ENCODE data around the gene TMEM87B. TPM values are rescaled to one million over a fixed set of nuclear protein-coding genes. Genes with fewer than 3 reads are reported as not detected.

The TMEM87B gene
- total RNA-seq, 1 experiment from 2014 or later: 10.6 TPM

GRCh38 chr2:112151701-112152440, 96.8 kb downstream of the TMEM87B start:
- ChIA-PET POLR2A (no interaction called here), CTCF (no interaction called here)
- ATAC-seq: no peak
- Mint-ChIP-seq H3K9me3 (no peaks in the 10 kb centered on the region), H3K4me1 (peaks cover 12% of the 10 kb centered on the region), H3K27me3 (ENCODE audit: low read depth) (no peaks in the 10 kb centered on the region), H3K36me3 (no peaks in the 10 kb centered on the region), H3K27ac (no peak overlapping the region), H3K4me3 (no peak overlapping the region)
- TF ChIP-seq NR1H2 (CRISPR knock-in tag; IDR thresholded peaks at IDR 0.05): no peak
- no peak for TF ChIP-seq E2F5 (CRISPR knock-in tag; IDR thresholded peaks at IDR 0.05)
- TF ChIP-seq, protein P1, sequence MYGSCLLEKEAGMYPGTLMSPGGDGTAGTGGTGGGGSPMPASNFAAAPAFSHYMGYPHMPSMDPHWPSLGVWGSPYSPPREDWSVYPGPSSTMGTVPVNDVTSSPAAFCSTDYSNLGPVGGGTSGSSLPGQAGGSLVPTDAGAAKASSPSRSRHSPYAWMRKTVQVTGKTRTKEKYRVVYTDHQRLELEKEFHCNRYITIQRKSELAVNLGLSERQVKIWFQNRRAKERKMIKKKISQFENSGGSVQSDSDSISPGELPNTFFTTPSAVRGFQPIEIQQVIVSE (CRISPR knock-in tag; IDR thresholded peaks at IDR 0.05; ENCODE audit: borderline replicate concordance): no peak
- TF ChIP-seq HMGXB4 (CRISPR knock-in tag; IDR thresholded peaks at IDR 0.05): no peak
- no peak for TF ChIP-seq ZNF121 (CRISPR knock-in tag; IDR thresholded peaks at IDR 0.05)
- no peak for TF ChIP-seq ZMAT4 (CRISPR knock-in tag; IDR thresholded peaks at IDR 0.05)
- no peak for TF ChIP-seq RORB (CRISPR knock-in tag; IDR thresholded peaks at IDR 0.05)
- DNase-seq (ENCODE audit: low spot score): no peak

DNA sequence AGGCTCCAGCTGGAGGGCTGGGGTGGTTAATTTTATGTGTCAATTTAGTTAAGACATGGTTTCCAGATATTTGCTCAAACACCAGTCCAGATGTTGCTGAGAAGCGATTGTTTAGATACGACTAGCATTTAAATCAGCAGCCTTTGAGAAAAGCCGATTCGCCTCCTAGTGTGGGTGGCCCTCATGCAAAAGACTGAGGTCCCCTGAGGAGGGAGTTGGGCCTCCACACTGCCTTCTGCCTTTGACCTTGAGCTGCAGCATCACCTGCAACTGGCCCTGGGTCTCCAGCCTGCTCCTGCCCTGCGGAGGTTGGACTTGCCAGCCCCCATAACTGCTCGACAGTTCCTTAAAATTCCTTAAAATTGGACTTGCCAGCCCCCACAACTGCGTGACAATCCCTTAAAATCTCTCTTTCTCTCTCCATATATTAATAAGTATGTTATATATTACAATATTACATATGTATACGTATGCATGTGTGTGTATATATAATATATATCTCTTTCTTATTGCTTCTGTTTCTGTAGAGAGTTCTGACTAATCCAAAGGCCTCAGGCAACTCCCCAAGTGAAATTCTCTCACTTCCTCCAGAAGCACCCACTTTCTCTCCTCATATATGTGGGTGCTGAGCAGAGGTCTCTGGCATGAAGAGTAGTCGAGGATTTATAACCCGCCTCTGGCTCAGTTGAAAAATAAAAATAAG, 97.6 kb downstream of the TMEM87B start:
- CTCF ChIA-PET: no interaction called here
- DNase-seq (ENCODE audit: low spot score) (no peak), ATAC-seq (no peak)
- TF ChIP-seq IRF2 (CRISPR knock-in tag; IDR thresholded peaks at IDR 0.05; ENCODE audit: borderline replicate concordance, low read depth): no peak
- no peak for TF ChIP-seq ZBTB21 (CRISPR knock-in tag; IDR thresholded peaks at IDR 0.05; ENCODE audit: borderline replicate concordance)
- no peak for TF ChIP-seq ZNF219 (CRISPR knock-in tag; IDR thresholded peaks at IDR 0.05; ENCODE audit: borderline replicate concordance)
- no peak for TF ChIP-seq TCF7 (CRISPR knock-in tag; IDR thresholded peaks at IDR 0.05; ENCODE audit: low read depth)
- TF ChIP-seq, protein P2, sequence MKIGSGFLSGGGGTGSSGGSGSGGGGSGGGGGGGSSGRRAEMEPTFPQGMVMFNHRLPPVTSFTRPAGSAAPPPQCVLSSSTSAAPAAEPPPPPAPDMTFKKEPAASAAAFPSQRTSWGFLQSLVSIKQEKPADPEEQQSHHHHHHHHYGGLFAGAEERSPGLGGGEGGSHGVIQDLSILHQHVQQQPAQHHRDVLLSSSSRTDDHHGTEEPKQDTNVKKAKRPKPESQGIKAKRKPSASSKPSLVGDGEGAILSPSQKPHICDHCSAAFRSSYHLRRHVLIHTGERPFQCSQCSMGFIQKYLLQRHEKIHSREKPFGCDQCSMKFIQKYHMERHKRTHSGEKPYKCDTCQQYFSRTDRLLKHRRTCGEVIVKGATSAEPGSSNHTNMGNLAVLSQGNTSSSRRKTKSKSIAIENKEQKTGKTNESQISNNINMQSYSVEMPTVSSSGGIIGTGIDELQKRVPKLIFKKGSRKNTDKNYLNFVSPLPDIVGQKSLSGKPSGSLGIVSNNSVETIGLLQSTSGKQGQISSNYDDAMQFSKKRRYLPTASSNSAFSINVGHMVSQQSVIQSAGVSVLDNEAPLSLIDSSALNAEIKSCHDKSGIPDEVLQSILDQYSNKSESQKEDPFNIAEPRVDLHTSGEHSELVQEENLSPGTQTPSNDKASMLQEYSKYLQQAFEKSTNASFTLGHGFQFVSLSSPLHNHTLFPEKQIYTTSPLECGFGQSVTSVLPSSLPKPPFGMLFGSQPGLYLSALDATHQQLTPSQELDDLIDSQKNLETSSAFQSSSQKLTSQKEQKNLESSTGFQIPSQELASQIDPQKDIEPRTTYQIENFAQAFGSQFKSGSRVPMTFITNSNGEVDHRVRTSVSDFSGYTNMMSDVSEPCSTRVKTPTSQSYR (CRISPR knock-in tag; IDR thresholded peaks at IDR 0.05): no peak
- no peak for TF ChIP-seq ZNF532 (CRISPR knock-in tag; IDR thresholded peaks at IDR 0.05; ENCODE audit: borderline replicate concordance)
- TF ChIP-seq, protein P3, sequence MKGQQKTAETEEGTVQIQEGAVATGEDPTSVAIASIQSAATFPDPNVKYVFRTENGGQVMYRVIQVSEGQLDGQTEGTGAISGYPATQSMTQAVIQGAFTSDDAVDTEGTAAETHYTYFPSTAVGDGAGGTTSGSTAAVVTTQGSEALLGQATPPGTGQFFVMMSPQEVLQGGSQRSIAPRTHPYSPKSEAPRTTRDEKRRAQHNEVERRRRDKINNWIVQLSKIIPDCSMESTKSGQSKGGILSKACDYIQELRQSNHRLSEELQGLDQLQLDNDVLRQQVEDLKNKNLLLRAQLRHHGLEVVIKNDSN (CRISPR knock-in tag; IDR thresholded peaks at IDR 0.05): no peak
- no peak for TF ChIP-seq PRRX2 (CRISPR knock-in tag; IDR thresholded peaks at IDR 0.05)
- no peak for TF ChIP-seq RORB (CRISPR knock-in tag; IDR thresholded peaks at IDR 0.05)
- TF ChIP-seq ATF1 (CRISPR knock-in tag; IDR thresholded peaks at IDR 0.05): no peak
- no peak for TF ChIP-seq HMGA2 (CRISPR knock-in tag; IDR thresholded peaks at IDR 0.05)
- no peak for TF ChIP-seq JAZF1 (CRISPR knock-in tag; IDR thresholded peaks at IDR 0.05)
- TF ChIP-seq ZNF121 (CRISPR knock-in tag; IDR thresholded peaks at IDR 0.05): no peak
- TF ChIP-seq MYBL2 (CRISPR knock-in tag; IDR thresholded peaks at IDR 0.05): no peak
- TF ChIP-seq, protein P4, sequence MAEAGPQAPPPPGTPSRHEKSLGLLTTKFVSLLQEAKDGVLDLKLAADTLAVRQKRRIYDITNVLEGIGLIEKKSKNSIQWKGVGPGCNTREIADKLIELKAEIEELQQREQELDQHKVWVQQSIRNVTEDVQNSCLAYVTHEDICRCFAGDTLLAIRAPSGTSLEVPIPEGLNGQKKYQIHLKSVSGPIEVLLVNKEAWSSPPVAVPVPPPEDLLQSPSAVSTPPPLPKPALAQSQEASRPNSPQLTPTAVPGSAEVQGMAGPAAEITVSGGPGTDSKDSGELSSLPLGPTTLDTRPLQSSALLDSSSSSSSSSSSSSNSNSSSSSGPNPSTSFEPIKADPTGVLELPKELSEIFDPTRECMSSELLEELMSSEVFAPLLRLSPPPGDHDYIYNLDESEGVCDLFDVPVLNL (CRISPR knock-in tag; IDR thresholded peaks at IDR 0.05; ENCODE audit: borderline replicate concordance, low read depth): no peak
- TF ChIP-seq ZNF671 (CRISPR knock-in tag; IDR thresholded peaks at IDR 0.05): no peak
- Mint-ChIP-seq H3K4me1 (peaks cover 12% of the 10 kb centered on the region), H3K36me3 (no peaks in the 10 kb centered on the region), H3K9me3 (no peaks in the 10 kb centered on the region), H3K4me3 (no peak overlapping the region), H3K27me3 (ENCODE audit: low read depth) (no peaks in the 10 kb centered on the region), H3K27ac (no peak overlapping the region)
- POLR2A ChIA-PET: no interaction called here
